ENCODE measurements around the gene LRBA. TPM values are rescaled to one million over a fixed set of nuclear protein-coding genes. Genes with fewer than 3 reads are reported as not detected.

Gene LRBA
- total and polyA plus RNA-seq, 8 donors: 43.3 to 62.5 (median 52.3) TPM

DNA sequence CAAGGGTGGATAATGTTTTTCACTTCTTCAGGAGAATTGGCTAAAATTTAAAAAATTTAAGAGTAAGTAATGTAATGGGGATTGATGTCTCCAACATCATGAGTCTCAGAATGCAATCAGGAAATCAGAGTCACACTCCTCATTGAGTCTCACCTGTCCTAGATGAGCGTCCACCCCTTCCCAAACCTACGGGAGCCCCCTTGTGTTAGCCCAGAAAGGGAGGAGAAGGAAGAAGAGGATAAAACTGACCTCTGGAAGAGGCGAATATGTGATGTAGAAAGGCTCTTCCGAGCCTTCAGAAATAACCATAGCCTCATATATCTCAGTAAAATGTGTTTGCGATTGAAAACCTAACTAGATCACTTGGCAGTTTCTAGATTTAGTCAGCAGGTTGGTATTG lies 779.8 kb downstream of the LRBA start:
- Histone ChIP-seq H3K4me1 (peaks cover 0 to 4% of the 10 kb centered on the region in 2 donors), H3K4me3 (no peak overlapping the region), H3K27ac (no peak overlapping the region), H3K36me3 (no peaks in the 10 kb centered on the region), H3K9me3 (no peaks in the 10 kb centered on the region), H3K27me3 (no peaks in the 10 kb centered on the region)
- DNase-seq (no peak), ATAC-seq (no peak)
- TF ChIP-seq, protein P1, sequence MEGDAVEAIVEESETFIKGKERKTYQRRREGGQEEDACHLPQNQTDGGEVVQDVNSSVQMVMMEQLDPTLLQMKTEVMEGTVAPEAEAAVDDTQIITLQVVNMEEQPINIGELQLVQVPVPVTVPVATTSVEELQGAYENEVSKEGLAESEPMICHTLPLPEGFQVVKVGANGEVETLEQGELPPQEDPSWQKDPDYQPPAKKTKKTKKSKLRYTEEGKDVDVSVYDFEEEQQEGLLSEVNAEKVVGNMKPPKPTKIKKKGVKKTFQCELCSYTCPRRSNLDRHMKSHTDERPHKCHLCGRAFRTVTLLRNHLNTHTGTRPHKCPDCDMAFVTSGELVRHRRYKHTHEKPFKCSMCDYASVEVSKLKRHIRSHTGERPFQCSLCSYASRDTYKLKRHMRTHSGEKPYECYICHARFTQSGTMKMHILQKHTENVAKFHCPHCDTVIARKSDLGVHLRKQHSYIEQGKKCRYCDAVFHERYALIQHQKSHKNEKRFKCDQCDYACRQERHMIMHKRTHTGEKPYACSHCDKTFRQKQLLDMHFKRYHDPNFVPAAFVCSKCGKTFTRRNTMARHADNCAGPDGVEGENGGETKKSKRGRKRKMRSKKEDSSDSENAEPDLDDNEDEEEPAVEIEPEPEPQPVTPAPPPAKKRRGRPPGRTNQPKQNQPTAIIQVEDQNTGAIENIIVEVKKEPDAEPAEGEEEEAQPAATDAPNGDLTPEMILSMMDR (IDR thresholded peaks at IDR 0.05): no peak
- intact Hi-C loops (cut with DNase I): no loop called here

DNA sequence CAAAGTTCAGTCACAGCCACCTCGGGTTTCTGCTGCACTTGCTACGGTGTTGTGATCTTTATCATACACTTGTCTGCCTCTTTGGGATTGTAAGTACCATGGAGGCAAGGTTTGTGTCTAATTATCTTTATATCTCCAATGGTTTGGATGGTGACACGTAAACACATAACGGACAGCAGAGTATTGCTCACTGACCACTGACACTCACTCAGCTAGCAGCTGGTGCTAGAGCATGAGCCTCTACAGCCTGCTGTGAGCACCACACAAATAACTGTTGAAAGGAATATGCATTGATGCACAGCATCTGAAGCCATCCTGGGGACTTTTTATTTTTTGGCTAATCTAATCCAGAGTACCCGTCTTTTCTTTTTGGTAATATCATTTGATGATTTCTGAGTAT lies 780.8 kb downstream of the LRBA start:
- Histone ChIP-seq H3K36me3 (no peaks in the 10 kb centered on the region), H3K4me3 (no peak overlapping the region), H3K4me1 (peaks cover 0 to 4% of the 10 kb centered on the region in 2 donors), H3K27ac (no peak overlapping the region), H3K9me3 (no peaks in the 10 kb centered on the region), H3K27me3 (no peaks in the 10 kb centered on the region)
- ATAC-seq: no peak
- DNase-seq: no peak
- intact Hi-C loops (cut with DNase I): no loop called here
- TF ChIP-seq, protein P1 (IDR thresholded peaks at IDR 0.05): no peak

DNA sequence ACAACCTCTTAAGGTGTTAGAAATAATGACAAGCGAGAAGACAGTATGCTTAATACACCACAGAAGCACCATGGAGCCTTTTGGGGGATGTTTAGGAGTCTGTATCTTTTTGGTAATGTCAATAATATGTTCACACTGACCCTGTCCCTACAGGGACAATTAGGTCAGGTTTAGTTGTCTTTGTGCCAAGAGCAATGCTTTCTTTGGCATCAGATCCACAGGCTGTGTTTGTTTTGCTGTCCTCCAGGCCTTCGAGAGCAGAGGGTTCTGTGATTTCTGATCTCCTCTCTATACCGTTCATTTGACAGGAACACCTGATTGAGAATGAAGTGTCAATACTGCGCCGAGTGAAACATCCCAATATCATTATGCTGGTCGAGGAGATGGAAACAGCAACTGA lies 783.1 kb downstream of the LRBA start:
- Histone ChIP-seq H3K4me1 (peaks cover 0 to 4% of the 10 kb centered on the region in 2 donors), H3K36me3 (no peaks in the 10 kb centered on the region), H3K27ac (no peak overlapping the region), H3K27me3 (no peaks in the 10 kb centered on the region), H3K4me3 (no peak overlapping the region), H3K9me3 (no peaks in the 10 kb centered on the region)
- no peak for DNase-seq
- TF ChIP-seq, protein P1 (IDR thresholded peaks at IDR 0.05): no peak
- intact Hi-C loops (cut with DNase I): no loop called here
- no peak for ATAC-seq

DNA sequence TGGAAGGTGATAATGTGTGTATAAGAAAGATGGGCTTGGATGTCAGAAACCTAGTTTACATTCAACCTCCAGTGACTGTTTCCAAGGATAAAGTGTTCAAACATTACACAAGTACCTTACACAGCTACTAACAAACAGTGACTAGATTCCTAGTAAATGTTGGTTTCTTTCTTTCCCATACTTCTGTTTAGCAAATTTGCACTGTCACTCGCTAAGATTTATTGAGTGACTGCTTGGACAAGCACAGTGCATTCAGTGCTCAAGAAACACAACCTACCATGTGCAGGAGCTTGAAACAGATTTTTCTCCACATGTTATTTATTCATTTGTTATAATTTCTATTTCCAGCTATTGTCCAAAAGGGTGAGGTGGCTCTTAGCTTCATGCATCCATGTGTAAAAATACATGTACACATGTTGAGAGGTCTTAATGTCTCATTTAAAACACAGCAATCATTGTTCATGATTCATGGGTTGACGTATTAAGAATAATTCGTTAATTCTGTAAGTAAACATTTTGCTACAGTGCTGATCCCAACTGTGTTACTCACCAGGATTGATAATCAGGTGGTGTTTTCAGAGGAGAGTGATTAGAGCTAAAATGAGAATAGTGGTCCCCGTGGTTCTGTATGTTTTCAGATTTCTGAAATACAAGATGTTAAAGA lies 783.8 kb downstream of the LRBA start:
- no peaks in the 10 kb centered on the region for H3K27me3 ChIP-seq
- DNase-seq (no peak), ATAC-seq (no peak)
- no peaks in the 10 kb centered on the region for H3K36me3 ChIP-seq
- peaks cover 0 to 4% of the 10 kb centered on the region in 2 donors for H3K4me1 ChIP-seq
- H3K27ac ChIP-seq: no peak overlapping the region
- H3K9me3 ChIP-seq: no peaks in the 10 kb centered on the region
- intact Hi-C loops (cut with DNase I): no loop called here
- TF ChIP-seq, protein P1 (IDR thresholded peaks at IDR 0.05): no peak
- H3K4me3 ChIP-seq: no peak overlapping the region

DNA sequence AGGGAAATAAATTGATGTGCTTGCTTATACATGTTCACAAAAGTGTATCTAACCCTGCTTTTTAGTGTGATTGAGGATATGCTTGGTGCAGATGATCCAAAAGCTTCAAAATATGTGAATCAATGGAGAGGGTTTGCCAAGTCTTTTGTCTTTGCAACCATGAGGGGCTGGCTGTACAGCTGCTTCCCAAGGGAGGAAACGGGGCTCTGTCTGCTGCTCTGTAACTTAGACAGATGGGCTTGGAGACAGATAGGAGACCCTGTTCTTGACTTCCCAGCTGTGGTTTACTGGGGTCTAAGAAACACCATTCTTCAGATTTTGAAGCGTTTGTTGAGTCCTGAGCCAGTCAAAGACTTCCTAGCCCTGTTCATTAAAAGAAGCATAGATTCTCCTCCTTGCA lies 784.5 kb downstream of the LRBA start:
- H3K27me3 ChIP-seq: no peaks in the 10 kb centered on the region
- intact Hi-C loops (cut with DNase I): no loop called here
- H3K4me1 ChIP-seq: no peaks in the 10 kb centered on the region
- H3K9me3 ChIP-seq: no peaks in the 10 kb centered on the region
- DNase-seq (no peak), ATAC-seq (no peak)
- no peak overlapping the region for H3K27ac ChIP-seq
- TF ChIP-seq, protein P1 (IDR thresholded peaks at IDR 0.05): no peak
- H3K36me3 ChIP-seq: no peaks in the 10 kb centered on the region
- no peak overlapping the region for H3K4me3 ChIP-seq
